Upper lobe of right lung (tissue), 1 donor: ENCODE measurements around the gene BAHCC1. TPM values are rescaled to one million over a fixed set of nuclear protein-coding genes. Genes with fewer than 3 reads are reported as not detected.
A peak's percentile ranks its signal among the peaks of the same experiment; 100 is the strongest.

Source experiments
- ATAC-seq: fragments of 200-7000 bp; cut with Tn5 transposase; one replicate; pipeline ENCODE4 v1.9.1; 2020; ENCODE audit warnings: mild to moderate bottlenecking, moderate library complexity
- DNase-seq: peaks from one replicate; pipeline ENCODE4 v3.0.0-alpha.2; 2020
- H3K27ac ChIP-seq: fragments of 200-600 bp; one replicate; pipeline ENCODE4 v1.8.0; 2022
- H3K27me3 ChIP-seq: fragments of 200-600 bp; one replicate; pipeline ENCODE4 v1.8.0; 2022; ENCODE audit warnings: mild to moderate bottlenecking
- H3K36me3 ChIP-seq: fragments of 200-600 bp; one replicate; pipeline ENCODE4 v1.8.0; 2022
- H3K4me1 ChIP-seq: fragments of 200-600 bp; one replicate; pipeline ENCODE4 v1.8.0; 2022
- H3K4me3 ChIP-seq: fragments of 200-600 bp; one replicate; pipeline ENCODE4 v1.8.0; 2022; ENCODE audit warnings: mild to moderate bottlenecking
- H3K9me3 ChIP-seq: fragments of 200-600 bp; one replicate; pipeline ENCODE4 v1.8.0; 2022
- intact Hi-C: fragments of 100-400 bp; cut with DNase I; formaldehyde crosslinking; loops from one replicate; pipeline ENCODE4 v1.11.0; 2022
- total RNA-seq: library from RNA; stranded (reverse); fragmentation: NEBNext Ultra II Directional; extraction: Animal tissue kit (Norgen Biotek cat#: 25700); gene quantifications from one replicate; pipeline ENCODE4 v1.2.1, GENCODE V29; 2021
- TF ChIP-seq, protein P1 (sequence below): fragments of 200-600 bp; IDR thresholded peaks from one replicate; pipeline ENCODE4 v1.8.0; 2022; ENCODE audit warnings: antibody characterized with exemption
- donor health status: DM: no; HTN: yes; CAD: no; lungs with severe emphysema.

Gene BAHCC1
- total RNA-seq, 1 donor from 2014 or later = 23.3 TPM

DNA sequence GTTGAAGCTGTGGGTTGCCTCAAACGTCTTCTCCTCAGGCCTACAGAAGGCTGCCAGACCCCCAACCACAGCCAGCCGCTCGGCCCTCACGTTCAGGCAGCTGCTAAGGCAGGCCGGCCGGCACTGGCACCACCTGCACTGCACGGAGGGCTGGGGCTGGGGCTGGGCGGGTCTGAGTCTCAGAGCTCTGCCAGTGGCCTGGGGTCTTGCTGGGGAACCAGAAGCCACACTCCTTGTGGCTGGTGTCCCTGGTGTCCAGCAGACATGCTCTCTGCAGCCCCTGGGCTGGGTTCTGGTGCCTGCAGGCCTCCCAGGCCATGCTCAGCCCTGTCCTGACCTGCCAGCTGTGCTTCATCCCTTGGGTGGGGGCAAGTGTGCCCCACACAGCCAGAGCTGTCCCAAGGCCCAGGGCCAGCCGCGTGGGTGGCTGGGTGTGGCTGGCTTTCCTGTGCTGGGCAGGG is 42.0 kb downstream of the BAHCC1 start:
- no peaks in the 10 kb centered on the region for H3K27me3 ChIP-seq
- H3K9me3 ChIP-seq = no peaks in the 10 kb centered on the region
- ATAC-seq (peak; percentile 9), DNase-seq (no peak)
- peaks cover 20% of the 10 kb centered on the region for H3K4me1 ChIP-seq
- peak overlapping the region; percentile 70 for H3K27ac ChIP-seq
- no peaks in the 10 kb centered on the region for H3K36me3 ChIP-seq
- intact Hi-C loops = no loop called here
- H3K4me3 ChIP-seq = no peak overlapping the region
- TF ChIP-seq, protein P1, sequence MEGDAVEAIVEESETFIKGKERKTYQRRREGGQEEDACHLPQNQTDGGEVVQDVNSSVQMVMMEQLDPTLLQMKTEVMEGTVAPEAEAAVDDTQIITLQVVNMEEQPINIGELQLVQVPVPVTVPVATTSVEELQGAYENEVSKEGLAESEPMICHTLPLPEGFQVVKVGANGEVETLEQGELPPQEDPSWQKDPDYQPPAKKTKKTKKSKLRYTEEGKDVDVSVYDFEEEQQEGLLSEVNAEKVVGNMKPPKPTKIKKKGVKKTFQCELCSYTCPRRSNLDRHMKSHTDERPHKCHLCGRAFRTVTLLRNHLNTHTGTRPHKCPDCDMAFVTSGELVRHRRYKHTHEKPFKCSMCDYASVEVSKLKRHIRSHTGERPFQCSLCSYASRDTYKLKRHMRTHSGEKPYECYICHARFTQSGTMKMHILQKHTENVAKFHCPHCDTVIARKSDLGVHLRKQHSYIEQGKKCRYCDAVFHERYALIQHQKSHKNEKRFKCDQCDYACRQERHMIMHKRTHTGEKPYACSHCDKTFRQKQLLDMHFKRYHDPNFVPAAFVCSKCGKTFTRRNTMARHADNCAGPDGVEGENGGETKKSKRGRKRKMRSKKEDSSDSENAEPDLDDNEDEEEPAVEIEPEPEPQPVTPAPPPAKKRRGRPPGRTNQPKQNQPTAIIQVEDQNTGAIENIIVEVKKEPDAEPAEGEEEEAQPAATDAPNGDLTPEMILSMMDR = no peak

- no peak for ATAC-seq
- Histone ChIP-seq H3K27me3 (no peaks in the 10 kb centered on the region), H3K4me1 (peaks cover 20% of the 10 kb centered on the region), H3K36me3 (no peaks in the 10 kb centered on the region), H3K27ac (no peak overlapping the region), H3K9me3 (no peaks in the 10 kb centered on the region), H3K4me3 (no peak overlapping the region)
- DNase-seq = no peak
- TF ChIP-seq, protein P1 = no peak
- intact Hi-C loops = no loop called here
Observed at GRCh38 chr17:81438007-81438659, 42.9 kb downstream of the BAHCC1 start.

GRCh38 chr17:81438688-81439087 is 43.4 kb downstream of the BAHCC1 start:
- TF ChIP-seq, protein P1 = no peak
- Histone ChIP-seq H3K4me1 (peaks cover 20% of the 10 kb centered on the region), H3K36me3 (no peaks in the 10 kb centered on the region), H3K27me3 (no peaks in the 10 kb centered on the region), H3K27ac (no peak overlapping the region), H3K4me3 (no peak overlapping the region), H3K9me3 (no peaks in the 10 kb centered on the region)
- intact Hi-C loops = no loop called here
- ATAC-seq = no peak
- DNase-seq = no peak

DNA sequence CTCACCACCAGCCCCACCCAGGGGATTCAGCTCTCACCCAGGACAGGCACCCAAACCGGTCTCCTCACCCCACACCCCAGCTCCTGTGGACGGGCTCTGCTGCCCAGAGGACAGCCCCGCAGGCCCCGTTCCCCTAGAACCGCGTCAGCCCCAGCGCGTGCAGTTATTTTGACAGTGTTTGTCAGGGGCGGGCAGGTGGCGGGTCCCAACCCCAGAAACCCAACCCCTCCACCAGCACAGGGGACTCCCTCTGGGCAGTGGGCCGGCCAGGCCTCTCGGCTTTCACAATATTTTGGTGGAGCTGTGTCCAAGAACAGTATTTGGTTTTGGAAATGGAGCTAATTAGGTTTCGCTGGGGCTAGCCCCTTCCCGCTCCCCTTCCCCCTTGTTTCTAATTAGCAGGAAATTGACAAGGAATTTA is 44.8 kb downstream of the BAHCC1 start:
- Histone ChIP-seq H3K4me3 (no peak overlapping the region), H3K36me3 (no peaks in the 10 kb centered on the region), H3K9me3 (no peaks in the 10 kb centered on the region), H3K4me1 (peaks cover 20% of the 10 kb centered on the region), H3K27ac (no peak overlapping the region), H3K27me3 (no peaks in the 10 kb centered on the region)
- DNase-seq (no peak), ATAC-seq (no peak)
- intact Hi-C loops = no loop called here
- TF ChIP-seq, protein P1 = no peak

DNA sequence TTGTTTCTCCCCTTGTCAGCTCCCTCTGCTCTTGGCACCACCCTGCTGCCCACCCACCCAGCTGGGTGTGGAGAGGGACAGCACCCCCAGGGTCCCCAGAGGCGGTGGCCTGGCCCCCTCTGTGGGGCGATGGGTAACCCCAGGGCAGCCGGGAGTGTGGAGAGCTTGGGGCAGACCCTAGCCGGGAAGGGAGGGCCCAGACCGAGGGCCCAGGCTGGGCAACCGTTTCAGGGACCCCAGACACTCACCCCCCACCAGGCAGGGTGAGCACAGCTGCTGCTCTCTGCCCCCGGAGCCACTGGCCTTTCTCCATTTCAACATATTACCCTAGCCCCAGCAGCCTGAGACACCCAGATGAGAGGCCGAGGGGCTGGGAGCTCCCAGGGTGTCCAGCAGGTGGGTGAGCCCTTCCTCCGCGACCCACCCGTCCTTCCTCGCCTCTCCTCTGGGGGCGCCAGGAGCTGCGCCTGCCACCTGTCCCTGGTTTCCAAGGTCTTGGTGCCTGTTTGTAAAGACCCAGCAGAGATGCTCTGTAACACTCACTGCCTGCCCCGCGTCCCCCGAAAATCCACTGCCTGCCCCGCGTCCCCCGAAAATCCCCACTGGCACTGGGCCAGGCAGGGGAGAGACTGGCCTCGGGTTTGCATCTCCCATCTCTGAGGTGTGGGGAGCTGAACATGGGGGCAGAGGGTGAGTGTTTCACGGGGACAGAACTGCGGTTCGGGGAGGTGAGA is 45.4 kb downstream of the BAHCC1 start:
- no peak for DNase-seq
- Histone ChIP-seq H3K27ac (no peak overlapping the region), H3K27me3 (no peaks in the 10 kb centered on the region), H3K9me3 (no peaks in the 10 kb centered on the region), H3K4me1 (peaks cover 15% of the 10 kb centered on the region), H3K4me3 (no peak overlapping the region), H3K36me3 (no peaks in the 10 kb centered on the region)
- intact Hi-C loops = no loop called here
- TF ChIP-seq, protein P1 = peak; percentile 30
- no peak for ATAC-seq
